ENCODE measurements around the gene FAM118B. TPM values are rescaled to one million over a fixed set of nuclear protein-coding genes. Genes with fewer than 3 reads are reported as not detected.

The FAM118B gene
- total and polyA plus RNA-seq, 2 of the 8 experiments (the other 6 are each of a cell fraction or from before 2014, with no cell fraction given): 25.3 to 48.3 TPM

DNA sequence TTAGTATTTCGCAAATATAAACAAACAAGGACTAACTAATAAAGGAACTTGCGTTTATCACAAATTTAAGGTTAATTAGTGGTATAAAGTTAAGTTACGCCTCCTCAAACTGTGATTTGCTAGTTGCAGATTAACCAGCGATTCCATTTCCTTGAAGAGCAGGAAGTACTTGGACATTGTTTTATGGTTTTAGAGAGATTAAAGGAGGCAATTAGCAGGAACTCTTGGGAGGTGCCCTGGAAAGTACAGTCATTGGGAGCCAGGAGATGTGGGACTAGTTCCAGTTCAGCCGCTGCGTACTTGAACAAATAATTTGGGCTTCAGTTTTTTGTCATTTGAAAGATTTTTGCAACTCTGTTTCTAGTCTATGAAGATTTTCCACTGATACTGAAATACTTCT, 3.3 kb downstream of the FAM118B start:
- Histone ChIP-seq H3K79me1 (ENCODE audit: low read depth, low read length) (peaks cover 19% of the 10 kb centered on the region), H3K56ac (replicated peaks; ENCODE audit: insufficient read length, low read depth, low read length) (no peak overlapping the region), H4K91ac (replicated peaks; ENCODE audit: insufficient read length, low read length) (no peak overlapping the region), H3K4ac (replicated peaks; ENCODE audit: insufficient read length, low read depth, low read length) (no peak overlapping the region), H4K5ac (ENCODE audit: insufficient read length, low read depth, low read length) (no peak overlapping the region), H3K36me3 (ENCODE audit: control insufficient read depth in 2 of 4, insufficient read depth in 4 of 4, low read length in 3 of 4) (peaks cover 0 to 1% (median 0%) of the 10 kb centered on the region in 4 experiments; a peak in 2 of 8 replicates), H2AK5ac (ENCODE audit: low read depth, low read length) (no peak overlapping the region), H4K8ac (ENCODE audit: extremely low read depth, insufficient read depth, low read length) (no peak overlapping the region), H3K27ac (ENCODE audit: low read depth, low read length) (no peak overlapping the region), H3K4me1 (replicated peaks in 1 of 4; ENCODE audit: control insufficient read depth in 3 of 4, insufficient read depth in 4 of 4, low read length in 3 of 4) (peaks cover 0 to 11% (median 3%) of the 10 kb centered on the region in 4 experiments; a peak in 2 of 7 replicates), H2BK20ac (ENCODE audit: low read length) (no peak overlapping the region), H3K23me2 (ENCODE audit: low read depth, low read length) (peaks cover 7% of the 10 kb centered on the region; the same call in 1 of the 2 replicates), H3K27me3 (replicated peaks in 1 of 4; ENCODE audit: control insufficient read depth in 3 of 4, extremely low read depth in 1 of 4, insufficient read depth in 3 of 4, low read length in 3 of 4) (no peaks in the 10 kb centered on the region), H3K4me2 (ENCODE audit: insufficient read depth in 1 of 2, low read depth in 2 of 2, low read length in 2 of 2) (no peak overlapping the region), H3K18ac (ENCODE audit: extremely low read depth, low read length) (no peak overlapping the region), H3K14ac (ENCODE audit: insufficient read length) (no peak overlapping the region), H2BK5ac (ENCODE audit: low read depth, low read length) (no peak overlapping the region), H2BK15ac (ENCODE audit: low read length) (no peak overlapping the region), H2BK12ac (ENCODE audit: low read depth, low read length) (no peak overlapping the region), H2BK120ac (replicated peaks; ENCODE audit: low read depth, low read length) (no peak overlapping the region), H3K4me3 (ENCODE audit: extremely low read depth in 1 of 4, insufficient read depth in 2 of 4, low read depth in 3 of 4, low read length in 4 of 4) (no peak overlapping the region), H3K9me3 (ENCODE audit: insufficient read depth in 2 of 2, low read depth in 1 of 2, low read length in 1 of 2) (no peaks in the 10 kb centered on the region), H3K79me2 (ENCODE audit: control insufficient read depth in 1 of 2, insufficient read depth in 2 of 2, low read length in 2 of 2) (peaks cover 10 to 87% of the 10 kb centered on the region in 2 experiments), H2AFZ (ENCODE audit: low read length) (no peak overlapping the region), H3K23ac (ENCODE audit: insufficient read length) (no peak overlapping the region), H4K20me1 (replicated peaks in 1 of 2; ENCODE audit: control insufficient read depth in 1 of 2, insufficient read depth in 2 of 2, low read length in 2 of 2) (peaks cover 4% of the 10 kb centered on the region in 2 experiments), H3K9ac (replicated peaks in 1 of 4; ENCODE audit: extremely low read depth in 1 of 4, low read depth in 3 of 4, low read length in 3 of 4) (no peak overlapping the region)
- ChIA-PET CTCF (ENCODE audit: partially characterized antibody) (no interaction called here), POLR2A (ENCODE audit: partially characterized antibody) (interaction anchor here (1.2 to 1.6 kb wide), 2 partner anchors 16 to 311 kb away, joined by 3 to 4 read pairs; partner anchors contain the start of gene DDX25)
- DNase-seq (ENCODE audit: low read depth in 1 of 2, low spot score in 2 of 2) (no peak), FAIRE-seq (no peak)
- no peak for TF ChIP-seq GABPA (IDR thresholded peaks at IDR 0.05; ENCODE audit: borderline replicate concordance, insufficient read depth, low read length)
- TF ChIP-seq KDM1A (IDR thresholded peaks at IDR 0.05; ENCODE audit: borderline replicate concordance, low read length): no peak
- TF ChIP-seq TCF12 (IDR thresholded peaks at IDR 0.05; ENCODE audit: low read depth, low read length): no peak
- WGBS, 2 experiments (ENCODE audit: extremely low coverage in 1 of 2, insufficient coverage in 1 of 2, insufficient read length in 1 of 2, insufficient replicate concordance in 2 of 2, low coverage in 1 of 2, low lambda C conversion rate in 2 of 2, missing lambda C conversion rate in 1 of 2): 71% methylated on average over 6 of the region's 6 CpGs; no CpG with 5 or more reads in 1 of the 2 experiments
